Measurements from ENCODE around the gene FAM43A. TPM values are rescaled to one million over a fixed set of nuclear protein-coding genes. Genes with fewer than 3 reads are reported as not detected.

Gene FAM43A
- total RNA-seq, 1 donor from 2014 or later = 20.4 TPM

GRCh38 chr3:194688946-194689345, 3.3 kb downstream of the FAM43A start:
- no peaks in the 10 kb centered on the region for H3K27me3 ChIP-seq
- no peaks in the 10 kb centered on the region for H3K9me3 ChIP-seq
- H3K36me3 ChIP-seq = no peaks in the 10 kb centered on the region
- peaks cover 41% of the 10 kb centered on the region for H3K4me1 ChIP-seq
- H3K27ac ChIP-seq = peak overlapping the region; percentile 90
- no peak for DNase-seq (ENCODE audit: extremely low spot score in 2 of 2)
- no peak for TF ChIP-seq POLR2AphosphoS5 (IDR thresholded peaks at IDR 0.05; ENCODE audit: insufficient read depth in 1 of 2, low read depth in 1 of 2)
- TF ChIP-seq POLR2A (IDR thresholded peaks at IDR 0.05) = no peak
- no peak for TF ChIP-seq CTCF (IDR thresholded peaks at IDR 0.05)
- H3K4me3 ChIP-seq = peak overlapping the region; percentile 18 to 62
- intact Hi-C loops (cut with DNase I) = loop anchor here (5.0 to 10.0 kb wide), 2 partner anchors 418 to 856 kb away; partner anchors contain the start of gene PPP1R2

GRCh38 chr3:194689493-194689944, 3.8 kb downstream of the FAM43A start:
- TF ChIP-seq CTCF (IDR thresholded peaks at IDR 0.05) = no peak
- no peak for TF ChIP-seq POLR2A (IDR thresholded peaks at IDR 0.05)
- peak in 1 of 2 donors; percentile 37 for TF ChIP-seq POLR2AphosphoS5 (IDR thresholded peaks at IDR 0.05; ENCODE audit: insufficient read depth in 1 of 2, low read depth in 1 of 2)
- Histone ChIP-seq H3K9me3 (no peaks in the 10 kb centered on the region), H3K4me3 (peak overlapping the region in 1 of 2 donors; percentile 18), H3K27me3 (no peaks in the 10 kb centered on the region), H3K36me3 (no peaks in the 10 kb centered on the region), H3K4me1 (peaks cover 41% of the 10 kb centered on the region), H3K27ac (peak overlapping the region; percentile 90)
- intact Hi-C loops (cut with DNase I) = loop anchor here (5.0 to 10.0 kb wide), 2 partner anchors 418 to 855 kb away; partner anchors contain the start of gene PPP1R2
- no peak for DNase-seq (ENCODE audit: extremely low spot score in 2 of 2)

GRCh38 chr3:194690501-194691372, 5.1 kb downstream of the FAM43A start:
- Histone ChIP-seq H3K27ac (no peak overlapping the region), H3K27me3 (no peaks in the 10 kb centered on the region), H3K4me1 (peaks cover 34% of the 10 kb centered on the region), H3K4me3 (no peak overlapping the region), H3K36me3 (no peaks in the 10 kb centered on the region), H3K9me3 (no peaks in the 10 kb centered on the region)
- TF ChIP-seq POLR2A (IDR thresholded peaks at IDR 0.05) = no peak
- no peak for TF ChIP-seq CTCF (IDR thresholded peaks at IDR 0.05)
- intact Hi-C loops (cut with DNase I) = no loop called here
- DNase-seq (ENCODE audit: extremely low spot score in 2 of 2) = no peak

GRCh38 chr3:194691481-194692283, 6.0 kb downstream of the FAM43A start:
- Histone ChIP-seq H3K9me3 (no peaks in the 10 kb centered on the region), H3K27ac (no peak overlapping the region), H3K27me3 (no peaks in the 10 kb centered on the region), H3K4me3 (no peak overlapping the region), H3K4me1 (peaks cover 34% of the 10 kb centered on the region), H3K36me3 (no peaks in the 10 kb centered on the region)
- DNase-seq (ENCODE audit: extremely low spot score in 2 of 2) = no peak
- TF ChIP-seq CTCF (IDR thresholded peaks at IDR 0.05) (no peak), POLR2A (IDR thresholded peaks at IDR 0.05) (no peak), POLR2AphosphoS5 (IDR thresholded peaks at IDR 0.05; ENCODE audit: insufficient read depth in 1 of 2, low read depth in 1 of 2) (no peak)
- intact Hi-C loops (cut with DNase I) = no loop called here
